ENCODE results near the gene ANKRD12.

DNA sequence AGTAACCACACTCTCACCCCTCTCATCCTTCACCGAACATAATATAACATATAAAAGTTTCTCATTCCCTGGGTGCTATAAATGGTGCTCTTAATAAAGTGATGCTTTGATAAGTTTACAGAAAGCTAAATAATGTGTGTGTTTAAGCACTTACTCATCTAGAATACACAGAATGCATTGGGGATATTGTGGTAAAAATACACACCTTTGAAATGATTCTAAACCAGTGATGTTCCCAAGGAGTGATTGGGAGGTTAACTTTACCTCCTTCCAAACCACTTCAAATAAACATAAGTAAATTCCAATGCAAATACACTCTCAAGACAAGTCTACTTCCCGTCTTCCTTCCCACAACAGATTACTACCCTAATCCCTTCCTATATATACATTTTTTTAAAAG lies 112.7 kb downstream of the ANKRD12 start:
- no peak for TF ChIP-seq CTCF (IDR thresholded peaks at IDR 0.05)
- no peak for TF ChIP-seq POLR2A (IDR thresholded peaks at IDR 0.05)
